Activated naive CD8-positive, alpha-beta T cell treated with anti-CD3 and anti-CD28 coated beads for 36 hours (primary cell): ENCODE results near the gene GPC6. TPM values are rescaled to one million over a fixed set of nuclear protein-coding genes. Genes with fewer than 3 reads are reported as not detected.

Experiments used
- DNase-seq: peaks from one replicate; pipeline ENCODE4 v3.0.0; 2021
- H3K27ac Mint-ChIP-seq: one replicate; pipeline ENCODE4 v1.8.0; 2022; ENCODE audit warnings: mild to moderate bottlenecking, moderate library complexity, mixed read lengths
- H3K27me3 Mint-ChIP-seq: one replicate; pipeline ENCODE4 v1.8.0; 2022; ENCODE audit warnings: mild to moderate bottlenecking, mixed read lengths
- H3K36me3 Mint-ChIP-seq: one replicate; pipeline ENCODE4 v1.8.0; 2021; ENCODE audit warnings: mild to moderate bottlenecking, mixed read lengths
- H3K4me1 Mint-ChIP-seq: one replicate; pipeline ENCODE4 v1.8.0; 2021; ENCODE audit warnings: mixed read lengths
- H3K4me3 Mint-ChIP-seq: one replicate; pipeline ENCODE4 v1.8.0; 2022; ENCODE audit warnings: mild to moderate bottlenecking, moderate library complexity, mixed read lengths
- H3K9me3 Mint-ChIP-seq: one replicate; pipeline ENCODE4 v1.8.0; 2022; ENCODE audit warnings: mixed read lengths
- total RNA-seq, 2 experiments: library from RNA; stranded (reverse); gene quantifications; one replicate each; pipeline ENCODE4 v1.2.3, GENCODE V29; 2021

Gene GPC6
- total RNA-seq, 2 experiments from 2014 or later = not detected

- H3K4me1 Mint-ChIP-seq = peaks cover 11% of the 10 kb centered on the region
Measured at GRCh38 chr13:94384231-94384905, 1157.8 kb downstream of the GPC6 start.

GRCh38 chr13:94387047-94387446 is 1160.4 kb downstream of the GPC6 start:
- Mint-ChIP-seq H3K27me3 (no peaks in the 10 kb centered on the region), H3K9me3 (no peaks in the 10 kb centered on the region), H3K4me3 (no peak overlapping the region), H3K36me3 (no peaks in the 10 kb centered on the region), H3K27ac (no peak overlapping the region), H3K4me1 (peaks cover 11% of the 10 kb centered on the region)
- no peak for DNase-seq

More at GRCh38 chr13:94384231-94384905, 1157.8 kb downstream of the GPC6 start:
- no peak for DNase-seq
- no peaks in the 10 kb centered on the region for H3K9me3 Mint-ChIP-seq
- H3K27ac Mint-ChIP-seq = no peak overlapping the region
- H3K4me3 Mint-ChIP-seq = no peak overlapping the region
- no peaks in the 10 kb centered on the region for H3K36me3 Mint-ChIP-seq
- H3K27me3 Mint-ChIP-seq = no peaks in the 10 kb centered on the region

GRCh38 chr13:94389604-94390351 is 1163.2 kb downstream of the GPC6 start:
- Mint-ChIP-seq H3K4me1 (peaks cover 11% of the 10 kb centered on the region), H3K36me3 (no peaks in the 10 kb centered on the region), H3K27ac (no peak overlapping the region), H3K4me3 (no peak overlapping the region), H3K27me3 (no peaks in the 10 kb centered on the region), H3K9me3 (no peaks in the 10 kb centered on the region)
- DNase-seq = no peak

- peaks cover 11% of the 10 kb centered on the region for H3K4me1 Mint-ChIP-seq
- no peak overlapping the region for H3K4me3 Mint-ChIP-seq
- no peaks in the 10 kb centered on the region for H3K36me3 Mint-ChIP-seq
- DNase-seq = no peak
- no peaks in the 10 kb centered on the region for H3K27me3 Mint-ChIP-seq
- no peaks in the 10 kb centered on the region for H3K9me3 Mint-ChIP-seq
- no peak overlapping the region for H3K27ac Mint-ChIP-seq
Measured at GRCh38 chr13:94390881-94391280, 1164.3 kb downstream of the GPC6 start.

GRCh38 chr13:94394723-94395122 is 1168.1 kb downstream of the GPC6 start:
- H3K4me1 Mint-ChIP-seq = no peaks in the 10 kb centered on the region
- peaks cover 1% of the 10 kb centered on the region for H3K9me3 Mint-ChIP-seq
- no peak for DNase-seq
- H3K27me3 Mint-ChIP-seq = no peaks in the 10 kb centered on the region
- H3K27ac Mint-ChIP-seq = no peak overlapping the region
- no peaks in the 10 kb centered on the region for H3K36me3 Mint-ChIP-seq
- no peak overlapping the region for H3K4me3 Mint-ChIP-seq

- Mint-ChIP-seq H3K27ac (no peak overlapping the region), H3K4me3 (no peak overlapping the region), H3K27me3 (no peaks in the 10 kb centered on the region), H3K36me3 (no peaks in the 10 kb centered on the region), H3K4me1 (no peaks in the 10 kb centered on the region), H3K9me3 (peaks cover 1% of the 10 kb centered on the region)
- no peak for DNase-seq
Measured at GRCh38 chr13:94395860-94396259, 1169.3 kb downstream of the GPC6 start.

GRCh38 chr13:94399812-94400211 is 1173.2 kb downstream of the GPC6 start:
- no peak for DNase-seq
- peaks cover 1% of the 10 kb centered on the region for H3K9me3 Mint-ChIP-seq
- no peaks in the 10 kb centered on the region for H3K27me3 Mint-ChIP-seq

GRCh38 chr13:94400874-94401273 is 1174.3 kb downstream of the GPC6 start:
- DNase-seq = no peak
- Mint-ChIP-seq H3K27ac (no peak overlapping the region), H3K4me1 (no peaks in the 10 kb centered on the region), H3K9me3 (peaks cover 1% of the 10 kb centered on the region), H3K36me3 (no peaks in the 10 kb centered on the region), H3K27me3 (no peaks in the 10 kb centered on the region), H3K4me3 (no peak overlapping the region)

More at GRCh38 chr13:94399812-94400211, 1173.2 kb downstream of the GPC6 start:
- Mint-ChIP-seq H3K4me1 (no peaks in the 10 kb centered on the region), H3K4me3 (no peak overlapping the region), H3K27ac (no peak overlapping the region), H3K36me3 (no peaks in the 10 kb centered on the region)

- no peak for DNase-seq
- peaks cover 4% of the 10 kb centered on the region for H3K9me3 Mint-ChIP-seq
- no peak overlapping the region for H3K27ac Mint-ChIP-seq
- peaks cover 5% of the 10 kb centered on the region for H3K27me3 Mint-ChIP-seq
- no peak overlapping the region for H3K4me3 Mint-ChIP-seq
- H3K4me1 Mint-ChIP-seq = peaks cover 5% of the 10 kb centered on the region
- H3K36me3 Mint-ChIP-seq = peaks cover 3% of the 10 kb centered on the region
Measured at GRCh38 chr13:94408314-94409036, 1181.9 kb downstream of the GPC6 start.

- DNase-seq = no peak
- Mint-ChIP-seq H3K27me3 (peaks cover 5% of the 10 kb centered on the region), H3K27ac (no peak overlapping the region), H3K9me3 (peaks cover 6% of the 10 kb centered on the region), H3K4me1 (peaks cover 5% of the 10 kb centered on the region), H3K36me3 (peaks cover 7% of the 10 kb centered on the region), H3K4me3 (no peak overlapping the region)
Measured at GRCh38 chr13:94411747-94412146, 1185.1 kb downstream of the GPC6 start.

- H3K4me1 Mint-ChIP-seq = peaks cover 8% of the 10 kb centered on the region
- no peak overlapping the region for H3K4me3 Mint-ChIP-seq
- peaks cover 5% of the 10 kb centered on the region for H3K27me3 Mint-ChIP-seq
- no peak for DNase-seq
- H3K27ac Mint-ChIP-seq = no peak overlapping the region
- peaks cover 17% of the 10 kb centered on the region for H3K36me3 Mint-ChIP-seq
- peaks cover 13% of the 10 kb centered on the region for H3K9me3 Mint-ChIP-seq
Measured at GRCh38 chr13:94412870-94413597, 1186.4 kb downstream of the GPC6 start.

GRCh38 chr13:94413598-94413944 is 1187.0 kb downstream of the GPC6 start:
- Mint-ChIP-seq H3K4me3 (no peak overlapping the region), H3K27me3 (peaks cover 5% of the 10 kb centered on the region), H3K4me1 (peaks cover 12% of the 10 kb centered on the region), H3K9me3 (peaks cover 15% of the 10 kb centered on the region), H3K36me3 (peaks cover 20% of the 10 kb centered on the region), H3K27ac (no peak overlapping the region)
- no peak for DNase-seq

- peaks cover 18% of the 10 kb centered on the region for H3K4me1 Mint-ChIP-seq
- H3K9me3 Mint-ChIP-seq = peaks cover 11% of the 10 kb centered on the region
- H3K4me3 Mint-ChIP-seq = no peak overlapping the region
- H3K27me3 Mint-ChIP-seq = peaks cover under 1% of the 10 kb centered on the region
- H3K36me3 Mint-ChIP-seq = peaks cover 20% of the 10 kb centered on the region
- no peak for DNase-seq
- no peak overlapping the region for H3K27ac Mint-ChIP-seq
Measured at GRCh38 chr13:94414141-94414540, 1187.5 kb downstream of the GPC6 start.

- Mint-ChIP-seq H3K4me1 (peaks cover 23% of the 10 kb centered on the region), H3K27me3 (no peaks in the 10 kb centered on the region), H3K9me3 (peaks cover 11% of the 10 kb centered on the region), H3K4me3 (no peak overlapping the region), H3K36me3 (peaks cover 24% of the 10 kb centered on the region), H3K27ac (no peak overlapping the region)
- no peak for DNase-seq
Measured at GRCh38 chr13:94414708-94415107, 1188.1 kb downstream of the GPC6 start.
